H9 (cell line): ENCODE measurements around the gene CDK8. TPM values are rescaled to one million over a fixed set of nuclear protein-coding genes. Genes with fewer than 3 reads are reported as not detected.

ENCODE experiments used
- DNase-seq: peaks from one replicate; pipeline ENCODE4 v3.0.0-alpha.2; 2017
- H2AFZ ChIP-seq: one replicate; pipeline ENCODE4 v1.6.1; 2013; ENCODE audit warnings: mild to moderate bottlenecking, low read length, control low read depth, moderate library complexity
- H2AK5ac ChIP-seq: 2 replicates; pipeline ENCODE4 v1.6.1; 2013; ENCODE audit warnings: low read length, control low read depth, mixed read lengths; ENCODE audit not compliant: insufficient read length
- H2BK120ac ChIP-seq: one replicate; pipeline ENCODE4 v1.6.1; 2013; ENCODE audit warnings: low read depth, mild to moderate bottlenecking, low read length, control low read depth, inconsistent platforms; ENCODE audit not compliant: poor library complexity, severe bottlenecking
- H2BK12ac ChIP-seq: 2 replicates; pipeline ENCODE4 v1.6.1; 2013; ENCODE audit warnings: low read length, control low read depth, mixed read lengths, low read depth; ENCODE audit not compliant: insufficient read length
- H2BK15ac ChIP-seq: 2 replicates; pipeline ENCODE4 v1.6.1; 2013; ENCODE audit warnings: low read depth, low read length, control low read depth
- H2BK20ac ChIP-seq: one replicate; pipeline ENCODE4 v1.6.1; 2013; ENCODE audit warnings: low read depth, mild to moderate bottlenecking, low read length, control low read depth, inconsistent platforms; ENCODE audit not compliant: poor library complexity, severe bottlenecking
- H2BK5ac ChIP-seq: 2 replicates; pipeline ENCODE4 v1.6.1; 2013; ENCODE audit warnings: low read length, control low read depth, mixed read lengths; ENCODE audit not compliant: insufficient read length
- H3K14ac ChIP-seq: 2 replicates; pipeline ENCODE4 v1.6.1; 2013; ENCODE audit warnings: low read length, control low read depth; ENCODE audit not compliant: insufficient read depth
- H3K18ac ChIP-seq: 2 replicates; pipeline ENCODE4 v1.6.1; 2013; ENCODE audit warnings: low read depth, mild to moderate bottlenecking, mixed read lengths, low read length, control low read depth; ENCODE audit not compliant: insufficient read length
- H3K23ac ChIP-seq: 2 replicates; pipeline ENCODE4 v1.6.1; 2013; ENCODE audit warnings: low read length, control low read depth, mixed read lengths, low read depth; ENCODE audit not compliant: insufficient read length
- H3K23me2 ChIP-seq: 2 replicates; pipeline ENCODE4 v1.6.1; 2013; ENCODE audit warnings: low read depth, mild to moderate bottlenecking, mixed read lengths, low read length, control low read depth; ENCODE audit not compliant: insufficient read length, poor library complexity, severe bottlenecking
- H3K27ac ChIP-seq: 2 replicates; pipeline ENCODE4 v1.5.1; 2013; ENCODE audit warnings: low read length, control low read depth, mixed read lengths, low read depth; ENCODE audit not compliant: insufficient read length
- H3K27me3 ChIP-seq: 2 replicates; pipeline ENCODE4 v1.6.1; 2013; ENCODE audit warnings: low read length, control low read depth, inconsistent platforms; ENCODE audit not compliant: insufficient read depth
- H3K4ac ChIP-seq: 2 replicates; pipeline ENCODE4 v1.6.1; 2013; ENCODE audit warnings: low read depth, mild to moderate bottlenecking, control low read depth, inconsistent platforms, low read length, moderate library complexity
- H3K4me1 ChIP-seq: 2 replicates; pipeline ENCODE4 v1.6.1; 2013; ENCODE audit warnings: low read length, control low read depth, inconsistent platforms; ENCODE audit not compliant: insufficient read depth
- H3K4me2 ChIP-seq: 2 replicates; pipeline ENCODE4 v1.6.1; 2013; ENCODE audit warnings: low read length, control low read depth, mixed read lengths; ENCODE audit not compliant: insufficient read length, insufficient read depth
- H3K56ac ChIP-seq: 2 replicates; pipeline ENCODE4 v1.6.1; 2013; ENCODE audit warnings: low read depth, mild to moderate bottlenecking, mixed read lengths, low read length, control low read depth; ENCODE audit not compliant: insufficient read length
- H3K79me1 ChIP-seq: 2 replicates; pipeline ENCODE4 v1.6.1; 2013; ENCODE audit warnings: low read depth, mild to moderate bottlenecking, moderate library complexity, low read length, control low read depth, inconsistent platforms; ENCODE audit not compliant: insufficient read depth, poor library complexity, severe bottlenecking
- H3K79me2 ChIP-seq: 2 replicates; pipeline ENCODE4 v1.6.1; 2013; ENCODE audit warnings: low read length, control low read depth, inconsistent platforms; ENCODE audit not compliant: insufficient read depth
- H3K9ac ChIP-seq: 2 replicates; pipeline ENCODE4 v1.6.1; 2013; ENCODE audit warnings: low read length, control low read depth, mixed read lengths; ENCODE audit not compliant: insufficient read length; ENCODE audit errors: extremely low read depth
- H3K9me3 ChIP-seq: one replicate; pipeline ENCODE4 v1.6.1; 2013; ENCODE audit warnings: low read depth, low read length, inconsistent platforms; ENCODE audit not compliant: control insufficient read depth
- H3T11ph ChIP-seq: one replicate; pipeline ENCODE4 v1.6.1; 2013; ENCODE audit warnings: mild to moderate bottlenecking, low read length, control low read depth, inconsistent platforms
- H4K20me1 ChIP-seq: one replicate; pipeline ENCODE4 v1.6.1; 2013; ENCODE audit not compliant: control insufficient read depth, insufficient read length, insufficient read depth
- H4K5ac ChIP-seq: 2 replicates; pipeline ENCODE4 v1.6.1; 2013; ENCODE audit warnings: low read depth, mild to moderate bottlenecking, mixed read lengths, low read length, control low read depth; ENCODE audit not compliant: insufficient read length
- H4K8ac ChIP-seq: replicated peaks from 2 replicates; pipeline ENCODE4 v1.6.1; 2013; ENCODE audit warnings: low read length, control low read depth, mixed read lengths, low read depth; ENCODE audit not compliant: insufficient read length
- H4K91ac ChIP-seq: 2 replicates; pipeline ENCODE4 v1.6.1; 2013; ENCODE audit warnings: low read depth, mild to moderate bottlenecking, moderate library complexity, mixed read lengths, low read length, control low read depth; ENCODE audit not compliant: insufficient read length
- H3K27ac Mint-ChIP-seq, 3 experiments: 2 replicates in 2 of 3; 3 replicates in 1 of 3; pipeline ENCODE4 v1.8.0; 2020 to 2021; ENCODE audit warnings: mixed read lengths in 3 of 3, mild to moderate bottlenecking in 1 of 3, moderate library complexity in 1 of 3
- H3K27me3 Mint-ChIP-seq: 2 replicates; pipeline ENCODE4 v1.8.0; 2021; ENCODE audit warnings: low read depth, mild to moderate bottlenecking, moderate library complexity, mixed read lengths
- H3K36me3 Mint-ChIP-seq, 3 experiments: 2 replicates in 2 of 3; 3 replicates in 1 of 3; pipeline ENCODE4 v1.8.0; 2020 to 2021; ENCODE audit warnings: low read depth in 3 of 3, mixed read lengths in 3 of 3; ENCODE audit not compliant: insufficient read depth in 1 of 3
- H3K4me1 Mint-ChIP-seq, 2 experiments: 2 replicates each; pipeline ENCODE4 v1.8.0; 2020; ENCODE audit warnings: mixed read lengths in 2 of 2
- H3K4me3 Mint-ChIP-seq, 2 experiments: 2 replicates in 1 of 2; 3 replicates in 1 of 2; pipeline ENCODE4 v1.8.0; 2020 to 2021; ENCODE audit warnings: mild to moderate bottlenecking in 2 of 2, mixed read lengths in 2 of 2, moderate library complexity in 1 of 2
- H3K9me3 Mint-ChIP-seq, 2 experiments: 2 replicates in 1 of 2; 3 replicates in 1 of 2; pipeline ENCODE4 v1.8.0; 2020; ENCODE audit warnings: mild to moderate bottlenecking in 2 of 2, mixed read lengths in 2 of 2, moderate library complexity in 1 of 2
- CTCF ChIP-seq: fragments of 200-600 bp; sonication (generic); conservative IDR thresholded peaks from 3 replicates; pipeline ENCODE4 v1.8.0; 2021; ENCODE audit warnings: antibody characterized with exemption, mild to moderate bottlenecking
- WGBS: extraction: QIAGEN DNeasy Blood & Tissue Kit; methylation state at CpG from one replicate; pipeline ENCODE4 v1.1.7; 2013; ENCODE audit warnings: missing lambda C conversion rate, low lambda C conversion rate, mixed read lengths; ENCODE audit not compliant: insufficient read length; ENCODE audit errors: extremely low coverage; 5-methylcytosine and 5-hydroxymethylcytosine counted together
- total RNA-seq: library from RNA; stranded (reverse); gene quantifications from 2 replicates; pipeline ENCODE4 v1.2.1, GENCODE V29; 2021

Gene CDK8
- total RNA-seq, 1 experiment from 2014 or later, result 18.1 TPM

DNA sequence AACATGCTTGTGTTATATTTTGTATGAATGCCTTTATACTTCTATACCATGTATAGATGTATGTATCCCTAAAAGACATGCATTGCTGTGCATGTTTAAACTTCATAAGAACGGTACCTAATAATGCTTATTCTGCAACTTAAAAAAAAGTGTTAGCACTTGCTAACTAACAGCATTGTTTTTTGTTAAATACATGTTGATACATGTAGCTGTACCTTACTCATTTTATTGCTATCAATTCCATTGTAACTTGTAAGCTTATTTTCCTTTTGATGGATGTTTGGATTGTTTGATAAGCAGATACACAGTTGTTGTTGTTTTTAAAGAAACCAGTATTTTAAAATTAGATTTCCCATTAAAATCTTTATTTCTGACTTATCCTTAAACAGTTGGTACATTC lies 53.8 kb downstream of the CDK8 start:
- Histone ChIP-seq H3K18ac (no peak overlapping the region), H2AFZ (no peak overlapping the region), H3K4me1 (no peaks in the 10 kb centered on the region; the same call in 1 of the 2 replicates), H4K5ac (no peak overlapping the region), H3K79me1 (peaks cover 5% of the 10 kb centered on the region), H3K27me3 (no peaks in the 10 kb centered on the region), H3K4me2 (no peak overlapping the region), H3K23ac (no peak overlapping the region), H3K9me3 (no peaks in the 10 kb centered on the region), H2BK120ac (no peak overlapping the region), H4K91ac (no peak overlapping the region), H3K14ac (no peak overlapping the region), H2AK5ac (no peak overlapping the region), H2BK20ac (no peak overlapping the region), H2BK15ac (no peak overlapping the region), H3T11ph (no peak overlapping the region), H4K20me1 (no peaks in the 10 kb centered on the region), H3K79me2 (peaks cover 5% of the 10 kb centered on the region; the same call in 1 of the 2 replicates), H2BK5ac (no peak overlapping the region), H3K9ac (no peak overlapping the region), H2BK12ac (no peak overlapping the region), H4K8ac (no peak overlapping the region), H3K27ac (no peak overlapping the region), H3K56ac (no peak overlapping the region), H3K23me2 (no peaks in the 10 kb centered on the region), H3K4ac (no peak overlapping the region)
- DNase-seq, result no peak
- Mint-ChIP-seq H3K27me3 (no peaks in the 10 kb centered on the region), H3K9me3 (no peaks in the 10 kb centered on the region), H3K4me1 (peaks cover 4 to 7% of the 10 kb centered on the region in 2 experiments; a peak in 3 of 4 replicates), H3K27ac (no peak overlapping the region), H3K36me3 (peaks cover 0 to 10% (median 7%) of the 10 kb centered on the region in 3 experiments; a peak in 5 of 7 replicates), H3K4me3 (no peak overlapping the region)
- TF ChIP-seq CTCF, result no peak
- no CpG with 5 or more reads among the region's 1 CpG for WGBS
